Astrocyte (in vitro differentiated cells and primary cell): ENCODE results near the gene SYT3.

Experiments
- CTCF ChIP-seq: IDR thresholded peaks from 2 replicates; pipeline ENCODE4 v1.5.1; 2011; ENCODE audit warnings: low read depth, mild to moderate bottlenecking, inconsistent platforms, low read length, moderate library complexity; ENCODE audit not compliant: insufficient read depth
- EZH2 ChIP-seq: IDR thresholded peaks from 2 replicates; pipeline ENCODE4 v1.6.1; 2012; ENCODE audit warnings: mild to moderate bottlenecking, low read length, inconsistent platforms; ENCODE audit not compliant: insufficient read depth

- TF ChIP-seq EZH2 (no peak), CTCF (no peak)
Observed at GRCh38 chr19:50644315-50644915, 4.7 kb upstream of the SYT3 start.
